IPS-18a (cell line): ENCODE measurements around the gene SEPTIN5.

Experiments
- H3K27ac ChIP-seq: one replicate; pipeline ENCODE4 v1.5.1; 2013; ENCODE audit warnings: low read length
- H3K27me3 ChIP-seq: one replicate; pipeline ENCODE4 v1.6.1; 2013; ENCODE audit warnings: mild to moderate bottlenecking, low read length; ENCODE audit not compliant: control insufficient read depth, insufficient read depth
- H3K36me3 ChIP-seq: one replicate; pipeline ENCODE4 v1.6.1; 2013; ENCODE audit warnings: low read depth, low read length; ENCODE audit not compliant: control insufficient read depth
- H3K4me1 ChIP-seq: one replicate; pipeline ENCODE4 v1.6.1; 2013; ENCODE audit warnings: low read depth, low read length; ENCODE audit not compliant: control insufficient read depth
- H3K4me3 ChIP-seq: one replicate; pipeline ENCODE4 v1.5.1; 2013; ENCODE audit warnings: low read length
- H3K9ac ChIP-seq: one replicate; pipeline ENCODE4 v1.6.1; 2013; ENCODE audit warnings: mild to moderate bottlenecking, low read length, moderate library complexity
- H3K9me3 ChIP-seq: one replicate; pipeline ENCODE4 v1.6.1; 2013; ENCODE audit warnings: low read depth, low read length; ENCODE audit not compliant: control insufficient read depth

Gene SEPTIN5

DNA sequence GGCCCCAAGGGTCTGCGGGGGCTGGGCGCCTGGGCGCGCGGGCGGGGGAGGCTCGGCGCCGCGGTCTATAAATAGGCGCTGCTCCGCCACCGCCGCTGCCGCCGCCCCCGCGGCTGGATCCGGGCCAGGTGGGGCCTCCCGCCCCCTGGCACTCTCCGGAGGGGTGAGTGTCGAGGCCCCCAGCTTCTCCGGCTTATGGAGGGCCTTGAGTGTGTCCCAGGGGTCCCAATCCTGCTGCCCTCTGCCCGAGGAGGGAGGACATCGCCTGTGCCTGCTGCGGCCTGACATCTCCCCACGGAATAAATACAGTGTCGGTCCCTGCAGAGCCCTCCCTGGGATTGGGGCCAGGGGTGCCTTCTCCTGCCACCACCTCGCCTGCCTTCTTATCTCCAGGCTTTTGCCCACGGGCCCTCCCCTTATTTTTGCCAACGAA lies 4.8 kb downstream of the SEPTIN5 start:
- H3K36me3 ChIP-seq: no peaks in the 10 kb centered on the region
- peaks cover 93% of the 10 kb centered on the region for H3K27me3 ChIP-seq
- no peak overlapping the region for H3K27ac ChIP-seq
- H3K9me3 ChIP-seq: no peaks in the 10 kb centered on the region
- H3K4me3 ChIP-seq: no peak overlapping the region
- no peak overlapping the region for H3K9ac ChIP-seq
- peaks cover 15% of the 10 kb centered on the region for H3K4me1 ChIP-seq

GRCh38 chr22:19719488-19720021 lies 5.3 kb downstream of the SEPTIN5 start:
- Histone ChIP-seq H3K4me3 (no peak overlapping the region), H3K9ac (no peak overlapping the region), H3K4me1 (peaks cover 15% of the 10 kb centered on the region), H3K27me3 (peaks cover 97% of the 10 kb centered on the region), H3K27ac (no peak overlapping the region), H3K36me3 (no peaks in the 10 kb centered on the region), H3K9me3 (no peaks in the 10 kb centered on the region)

DNA sequence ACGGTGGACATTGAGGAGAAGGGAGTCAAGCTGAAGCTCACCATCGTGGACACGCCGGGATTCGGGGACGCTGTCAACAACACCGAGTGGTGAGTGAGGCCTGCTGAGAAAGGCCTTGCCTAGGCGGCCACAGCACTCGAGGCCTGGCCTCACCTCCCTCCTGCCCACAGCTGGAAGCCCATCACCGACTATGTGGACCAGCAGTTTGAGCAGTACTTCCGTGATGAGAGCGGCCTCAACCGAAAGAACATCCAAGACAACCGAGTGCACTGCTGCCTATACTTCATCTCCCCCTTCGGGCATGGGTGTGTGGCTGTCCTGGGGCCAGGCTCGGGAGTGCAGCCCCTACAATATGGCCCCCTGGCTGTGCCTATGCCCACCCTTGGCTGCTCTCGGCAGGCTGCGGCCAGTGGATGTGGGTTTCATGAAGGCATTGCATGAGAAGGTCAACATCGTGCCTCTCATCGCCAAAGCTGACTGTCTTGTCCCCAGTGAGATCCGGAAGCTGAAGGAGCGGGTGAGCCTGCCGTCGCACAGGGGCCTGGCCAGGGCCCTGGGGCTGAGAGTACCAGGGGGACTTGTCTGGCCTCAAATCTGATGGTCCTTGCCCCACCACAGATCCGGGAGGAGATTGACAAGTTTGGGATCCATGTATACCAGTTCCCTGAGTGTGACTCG lies 6.0 kb downstream of the SEPTIN5 start:
- Histone ChIP-seq H3K9ac (no peak overlapping the region), H3K36me3 (no peaks in the 10 kb centered on the region), H3K9me3 (no peaks in the 10 kb centered on the region), H3K27ac (no peak overlapping the region), H3K27me3 (peaks cover 97% of the 10 kb centered on the region), H3K4me3 (no peak overlapping the region), H3K4me1 (peaks cover 15% of the 10 kb centered on the region)

DNA sequence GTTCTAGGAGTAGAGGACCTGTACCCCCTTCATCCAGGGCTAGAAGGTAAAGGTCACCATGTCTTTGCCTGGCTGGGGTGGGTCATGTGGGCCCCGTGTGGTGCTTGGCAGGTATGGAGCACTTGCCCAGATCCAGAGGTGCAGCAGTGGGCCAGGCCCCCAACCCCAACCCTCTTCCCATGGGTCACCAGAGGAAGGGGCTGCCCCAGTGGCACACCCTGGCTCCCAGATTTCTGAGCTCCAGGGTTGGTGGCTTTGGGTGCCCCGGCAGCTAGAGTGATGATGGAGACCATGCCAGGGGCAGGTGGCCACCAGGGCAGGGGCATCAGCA lies 6.7 kb downstream of the SEPTIN5 start:
- no peak overlapping the region for H3K9ac ChIP-seq
- no peak overlapping the region for H3K27ac ChIP-seq
- peaks cover 15% of the 10 kb centered on the region for H3K4me1 ChIP-seq
- peaks cover 97% of the 10 kb centered on the region for H3K27me3 ChIP-seq
- H3K4me3 ChIP-seq: no peak overlapping the region
- H3K36me3 ChIP-seq: no peaks in the 10 kb centered on the region
- H3K9me3 ChIP-seq: no peaks in the 10 kb centered on the region

DNA sequence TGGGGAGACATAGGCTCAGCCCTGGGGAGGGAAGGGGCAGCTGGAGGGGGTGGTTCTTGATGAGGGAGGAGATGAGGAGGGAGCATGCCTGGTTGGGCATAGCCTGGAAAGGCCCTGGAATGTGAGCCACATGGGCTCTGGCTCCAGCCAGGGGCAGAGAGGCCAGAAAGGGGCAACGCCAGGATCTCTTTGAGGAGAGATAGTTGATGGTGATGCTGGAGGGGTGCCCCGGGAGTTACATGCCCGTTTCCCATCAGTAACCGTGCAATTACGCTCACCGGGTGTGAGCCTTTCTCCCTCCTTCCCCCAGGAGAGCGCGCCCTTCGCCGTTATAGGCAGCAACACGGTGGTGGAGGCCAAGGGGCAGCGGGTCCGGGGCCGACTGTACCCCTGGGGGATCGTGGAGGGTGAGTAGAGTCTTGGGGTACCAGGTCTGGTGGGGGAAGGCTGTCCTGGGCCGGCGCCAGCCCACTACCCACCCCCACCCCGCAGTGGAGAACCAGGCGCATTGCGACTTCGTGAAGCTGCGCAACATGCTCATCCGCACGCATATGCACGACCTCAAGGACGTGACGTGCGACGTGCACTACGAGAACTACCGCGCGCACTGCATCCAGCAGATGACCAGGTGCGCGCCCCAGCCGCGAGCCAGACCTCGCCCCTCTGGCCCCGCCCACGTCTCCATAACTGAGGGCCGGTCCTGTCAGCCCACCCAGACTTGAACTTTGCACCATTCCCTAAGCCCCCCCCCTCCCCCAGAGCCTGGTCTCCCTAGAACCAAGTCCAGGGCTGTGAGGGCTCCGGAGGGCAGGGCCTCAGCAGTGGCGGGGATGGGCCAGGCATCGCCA lies 7.3 kb downstream of the SEPTIN5 start:
- Histone ChIP-seq H3K9ac (no peak overlapping the region), H3K4me3 (peak overlapping the region; percentile 31), H3K27me3 (peaks cover 97% of the 10 kb centered on the region), H3K4me1 (peaks cover 15% of the 10 kb centered on the region), H3K27ac (no peak overlapping the region), H3K9me3 (no peaks in the 10 kb centered on the region), H3K36me3 (no peaks in the 10 kb centered on the region)

DNA sequence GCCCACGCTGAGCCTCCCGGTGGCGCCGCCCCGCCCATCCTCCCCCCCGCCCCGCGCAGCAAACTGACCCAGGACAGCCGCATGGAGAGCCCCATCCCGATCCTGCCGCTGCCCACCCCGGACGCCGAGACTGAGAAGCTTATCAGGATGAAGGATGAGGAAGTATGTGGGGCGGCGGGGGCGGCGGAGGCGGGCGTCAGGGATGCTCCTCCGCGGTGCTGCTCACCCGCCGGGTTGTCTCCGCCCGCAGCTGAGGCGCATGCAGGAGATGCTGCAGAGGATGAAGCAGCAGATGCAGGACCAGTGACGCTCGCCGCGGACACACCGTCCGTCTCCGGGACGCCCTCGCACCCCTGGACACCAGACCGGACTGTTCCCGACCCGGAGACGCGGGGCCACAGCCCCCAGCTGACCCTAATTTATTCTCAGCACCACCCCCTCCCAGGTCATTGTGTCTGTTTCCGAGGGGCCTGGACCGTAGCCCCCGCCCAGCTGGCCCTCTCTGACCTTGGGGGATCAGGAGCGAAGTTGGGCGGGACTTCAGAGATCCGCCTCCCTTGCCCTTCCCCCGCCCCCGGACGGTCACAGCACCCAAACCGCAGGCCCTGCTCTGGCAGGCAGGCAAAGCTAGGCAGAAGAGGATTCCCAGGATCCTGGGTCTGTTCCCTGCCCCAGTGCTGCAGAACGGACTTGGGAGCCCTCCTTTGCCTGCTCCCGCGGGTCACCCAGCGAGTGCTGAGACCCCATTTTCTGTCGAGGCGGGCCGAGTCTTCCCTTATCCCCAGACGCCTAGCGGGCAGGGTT lies 8.1 kb downstream of the SEPTIN5 start:
- Histone ChIP-seq H3K27ac (no peak overlapping the region), H3K36me3 (no peaks in the 10 kb centered on the region), H3K4me3 (peak overlapping the region; percentile 43), H3K9me3 (no peaks in the 10 kb centered on the region), H3K4me1 (peaks cover 15% of the 10 kb centered on the region), H3K27me3 (peaks cover 99% of the 10 kb centered on the region), H3K9ac (no peak overlapping the region)

DNA sequence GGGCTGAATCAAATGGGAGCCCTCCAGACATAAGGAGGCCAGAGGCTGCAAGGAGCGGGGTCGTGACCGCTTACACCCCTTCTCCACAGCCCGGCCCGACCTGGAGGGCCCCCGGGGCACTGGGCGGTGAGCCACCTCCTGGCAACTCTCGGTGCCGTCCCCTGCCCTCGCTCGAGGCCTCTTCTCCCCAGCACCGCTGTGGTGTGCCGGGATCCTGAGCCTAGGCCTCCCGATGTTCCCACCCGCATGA lies 8.6 kb downstream of the SEPTIN5 start:
- H3K36me3 ChIP-seq: no peaks in the 10 kb centered on the region
- no peak overlapping the region for H3K9ac ChIP-seq
- no peak overlapping the region for H3K27ac ChIP-seq
- H3K4me1 ChIP-seq: peaks cover 15% of the 10 kb centered on the region
- peaks cover 99% of the 10 kb centered on the region for H3K27me3 ChIP-seq
- peak overlapping the region; percentile 43 for H3K4me3 ChIP-seq
- H3K9me3 ChIP-seq: no peaks in the 10 kb centered on the region

- Histone ChIP-seq H3K27ac (no peak within 1 kb of the TSS), H3K4me3 (peak within 1 kb of the TSS; percentile 43), H3K4me1 (peaks cover 15% of the 10 kb centered on the region), H3K36me3 (no peaks in the 10 kb centered on the region), H3K9ac (no peak within 1 kb of the TSS), H3K27me3 (peaks cover 100% of the 10 kb centered on the region), H3K9me3 (no peaks in the 10 kb centered on the region)
Observed at GRCh38 chr22:19723232-19723982, 9.1 kb downstream of the SEPTIN5 start, which contains the start of gene GP1BB. Gene GP1BB, plus strand, starts transcription at chr22:19723539. Its CDS starts 31 bp downstream, at chr22:19723570.

GRCh38 chr22:19723983-19724827 lies 9.9 kb downstream of the SEPTIN5 start:
- no peak overlapping the region for H3K27ac ChIP-seq
- H3K4me3 ChIP-seq: peak overlapping the region; percentile 43
- H3K27me3 ChIP-seq: peaks cover 100% of the 10 kb centered on the region
- H3K9me3 ChIP-seq: no peaks in the 10 kb centered on the region
- H3K36me3 ChIP-seq: no peaks in the 10 kb centered on the region
- no peak overlapping the region for H3K9ac ChIP-seq
- peaks cover 15% of the 10 kb centered on the region for H3K4me1 ChIP-seq

DNA sequence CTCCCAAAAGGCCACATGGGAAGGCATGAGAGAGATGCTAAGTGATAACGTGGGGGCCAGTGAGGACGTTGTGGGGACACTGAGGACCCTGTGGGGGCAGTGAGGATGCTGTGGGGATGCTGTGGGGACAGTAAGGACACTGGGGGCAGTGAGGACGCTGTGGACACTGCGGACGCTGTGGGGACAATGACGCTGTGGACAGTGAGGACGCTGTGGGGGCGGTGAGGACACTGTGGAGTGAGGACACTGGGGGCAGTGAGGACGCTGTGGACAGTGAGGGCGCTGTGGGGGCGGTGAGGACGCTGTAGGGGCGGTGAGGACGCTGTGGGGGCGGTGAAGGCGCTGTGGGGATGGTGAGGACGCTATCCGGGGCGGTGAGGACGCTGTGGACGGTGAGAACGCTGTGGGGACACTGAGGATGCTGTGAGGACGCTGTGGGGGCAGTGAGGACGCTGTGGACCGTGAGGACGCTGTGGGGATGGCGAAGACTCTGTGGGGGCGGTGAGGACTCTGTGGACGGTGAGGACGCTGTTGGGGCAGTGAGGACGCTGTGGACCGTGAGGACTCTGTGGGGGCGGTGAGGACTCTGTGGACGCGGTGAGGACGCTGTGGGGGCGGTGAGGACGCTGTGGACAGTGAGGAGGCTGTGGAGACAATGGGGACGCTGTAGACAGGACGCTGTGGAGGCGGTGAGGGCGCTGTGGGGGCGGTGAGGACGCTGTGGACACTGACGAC lies 10.8 kb downstream of the SEPTIN5 start:
- Histone ChIP-seq H3K9me3 (no peaks in the 10 kb centered on the region), H3K4me3 (no peak overlapping the region), H3K9ac (no peak overlapping the region), H3K36me3 (no peaks in the 10 kb centered on the region), H3K27me3 (peaks cover 100% of the 10 kb centered on the region), H3K4me1 (peaks cover 15% of the 10 kb centered on the region), H3K27ac (no peak overlapping the region)
